PC-9 (cell line): ENCODE data around the gene LIPC. TPM values are rescaled to one million over a fixed set of nuclear protein-coding genes. Genes with fewer than 3 reads are reported as not detected.

Source experiments
- BruUV-seq: library from RNA; stranded (reverse); fragments of 400-500 nt; replicated peaks from 2 replicates; lab custom pipeline; 2021; lab: Mats Ljungman, UMichigan
- CTCF ChIA-PET: fragments of 300-600 bp; sonication (Branson Sonifier 250); formaldehyde crosslinking; loops from one replicate; lab custom pipeline; 2022; ENCODE audit warnings: antibody characterized with exemption; lab: Charles Lee
- POLR2A ChIA-PET: fragments of 300-600 bp; sonication (Branson Sonifier 250); formaldehyde crosslinking; loops from one replicate; lab custom pipeline; 2022; ENCODE audit warnings: antibody characterized with exemption; ENCODE audit not compliant: unreplicated experiment; lab: Charles Lee
- DNase-seq, 2 experiments: peaks; one replicate each; pipeline versions ENCODE4 v3.0.0 to v3.0.0-alpha.2; 2015 to 2022; ENCODE audit warnings: mixed read lengths in 1 of 2
- H2AFZ ChIP-seq: fragments of 200-600 bp; sonication (generic); 2 replicates; pipeline ENCODE4 v1.8.1; 2017; ENCODE audit warnings: antibody characterized with exemption
- H3F3A ChIP-seq: fragments of 200-600 bp; sonication (generic); 2 replicates; pipeline ENCODE4 v1.8.1; 2017; ENCODE audit warnings: antibody characterized with exemption, mild to moderate bottlenecking, low read depth; ENCODE audit not compliant: insufficient read depth
- H3K27ac ChIP-seq: fragments of 200-600 bp; sonication (generic); 2 replicates; pipeline ENCODE4 v1.6.1; 2016; ENCODE audit warnings: mixed run types
- H3K27me3 ChIP-seq: fragments of 200-600 bp; sonication (generic); 2 replicates; pipeline ENCODE4 v1.6.1; 2016; ENCODE audit warnings: low read depth, mixed run types; ENCODE audit not compliant: insufficient read depth
- H3K36me3 ChIP-seq: fragments of 200-600 bp; sonication (generic); 2 replicates; pipeline ENCODE4 v1.6.1; 2016; ENCODE audit warnings: low read depth, mixed run types
- H3K4me1 ChIP-seq: fragments of 200-600 bp; sonication (generic); replicated peaks from 2 replicates; pipeline ENCODE4 v1.6.1; 2016; ENCODE audit warnings: mixed run types; ENCODE audit not compliant: insufficient read depth
- H3K4me2 ChIP-seq: fragments of 200-600 bp; sonication (generic); 2 replicates; pipeline ENCODE4 v1.6.1; 2017; ENCODE audit warnings: mixed run types
- H3K4me3 ChIP-seq: fragments of 200-600 bp; sonication (generic); 2 replicates; pipeline ENCODE4 v1.6.1; 2016; ENCODE audit warnings: mixed run types
- H3K79me2 ChIP-seq: fragments of 200-600 bp; sonication (generic); 2 replicates; pipeline ENCODE4 v1.6.1; 2017; ENCODE audit warnings: low read depth, mixed run types
- H3K9me2 ChIP-seq: fragments of 200-600 bp; sonication (generic); 2 replicates; pipeline ENCODE4 v1.8.1; 2017; ENCODE audit warnings: mild to moderate bottlenecking; ENCODE audit not compliant: insufficient read depth
- H3K9me3 ChIP-seq: fragments of 200-600 bp; sonication (generic); 2 replicates; pipeline ENCODE4 v1.8.1; 2016; ENCODE audit warnings: low read depth; ENCODE audit not compliant: insufficient read depth
- H4K20me1 ChIP-seq: fragments of 200-600 bp; sonication (generic); 2 replicates; pipeline ENCODE4 v1.8.1; 2017; ENCODE audit not compliant: insufficient read depth
- EZH2 ChIP-seq: fragments of 200-600 bp; sonication (generic); IDR thresholded peaks from 2 replicates; pipeline ENCODE4 v1.8.0; 2017; ENCODE audit warnings: antibody characterized with exemption, low read depth
- intact Hi-C: fragments of 100-400 bp; cut with micrococcal nuclease; formaldehyde crosslinking; loops from one replicate; pipeline ENCODE4 v1.10.0; 2022; ENCODE audit not compliant: unreplicated experiment
- total RNA-seq: library from RNA; stranded (reverse); gene quantifications from 2 replicates; pipeline ENCODE4 v1.2.3, GENCODE V29; 2021
- TF ChIP-seq, protein P1 (sequence below): fragments of 200-600 bp; sonication (generic); conservative IDR thresholded peaks from 2 replicates; pipeline ENCODE4 v1.6.1; 2017; ENCODE audit warnings: mixed run types, antibody characterized with exemption, mild to moderate bottlenecking, moderate library complexity

The LIPC gene
- total RNA-seq, 1 experiment from 2014 or later: not detected

DNA sequence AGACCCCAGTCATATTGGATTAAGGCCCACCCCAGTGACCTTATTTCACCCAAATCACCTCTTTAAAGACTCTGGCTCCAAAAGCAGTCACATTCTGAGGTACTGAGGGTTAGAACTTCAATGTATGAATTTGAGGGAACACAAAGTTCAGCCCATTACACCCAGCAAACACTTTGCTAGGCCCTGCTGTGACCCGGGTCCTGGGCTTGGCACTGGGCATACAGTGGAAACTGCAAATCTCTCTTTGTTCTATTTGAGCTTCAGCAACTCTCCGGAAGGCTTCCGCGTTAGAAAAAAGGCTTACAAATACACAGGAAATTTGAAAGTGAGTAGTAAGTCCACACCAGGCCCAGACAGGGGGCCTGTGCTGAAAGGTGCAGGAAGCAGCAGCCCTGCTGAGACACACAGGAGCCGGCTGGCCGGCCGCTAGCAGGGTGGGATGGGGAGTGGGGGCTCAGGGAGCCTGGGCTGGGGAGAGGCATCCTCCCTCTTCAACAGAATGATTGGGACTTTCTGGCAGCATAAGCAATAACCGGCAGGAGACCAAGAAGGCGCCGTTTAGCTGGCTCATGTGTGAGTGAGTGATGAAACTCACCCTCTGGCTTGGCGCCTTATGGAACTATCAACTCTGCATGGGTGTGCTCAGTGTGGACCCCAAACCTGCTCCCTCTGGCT is 13.0 kb downstream of the LIPC start:
- Histone ChIP-seq H3K9me3 (no peaks in the 10 kb centered on the region), H3K9me2 (no peaks in the 10 kb centered on the region), H4K20me1 (no peaks in the 10 kb centered on the region), H3K4me2 (no peak overlapping the region), H3K36me3 (no peaks in the 10 kb centered on the region), H3K27ac (no peak overlapping the region), H2AFZ (no peak overlapping the region), H3F3A (peaks cover 32% of the 10 kb centered on the region), H3K4me3 (no peak overlapping the region), H3K4me1 (peaks cover 44% of the 10 kb centered on the region), H3K27me3 (no peaks in the 10 kb centered on the region), H3K79me2 (no peaks in the 10 kb centered on the region)
- intact Hi-C loops: no loop called here
- BruUV-seq: no TSS peak
- TF ChIP-seq, protein P1, sequence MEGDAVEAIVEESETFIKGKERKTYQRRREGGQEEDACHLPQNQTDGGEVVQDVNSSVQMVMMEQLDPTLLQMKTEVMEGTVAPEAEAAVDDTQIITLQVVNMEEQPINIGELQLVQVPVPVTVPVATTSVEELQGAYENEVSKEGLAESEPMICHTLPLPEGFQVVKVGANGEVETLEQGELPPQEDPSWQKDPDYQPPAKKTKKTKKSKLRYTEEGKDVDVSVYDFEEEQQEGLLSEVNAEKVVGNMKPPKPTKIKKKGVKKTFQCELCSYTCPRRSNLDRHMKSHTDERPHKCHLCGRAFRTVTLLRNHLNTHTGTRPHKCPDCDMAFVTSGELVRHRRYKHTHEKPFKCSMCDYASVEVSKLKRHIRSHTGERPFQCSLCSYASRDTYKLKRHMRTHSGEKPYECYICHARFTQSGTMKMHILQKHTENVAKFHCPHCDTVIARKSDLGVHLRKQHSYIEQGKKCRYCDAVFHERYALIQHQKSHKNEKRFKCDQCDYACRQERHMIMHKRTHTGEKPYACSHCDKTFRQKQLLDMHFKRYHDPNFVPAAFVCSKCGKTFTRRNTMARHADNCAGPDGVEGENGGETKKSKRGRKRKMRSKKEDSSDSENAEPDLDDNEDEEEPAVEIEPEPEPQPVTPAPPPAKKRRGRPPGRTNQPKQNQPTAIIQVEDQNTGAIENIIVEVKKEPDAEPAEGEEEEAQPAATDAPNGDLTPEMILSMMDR: no peak
- TF ChIP-seq EZH2: no peak
- POLR2A ChIA-PET: no interaction called here
- no peak for DNase-seq
- CTCF ChIA-PET: no interaction called here

DNA sequence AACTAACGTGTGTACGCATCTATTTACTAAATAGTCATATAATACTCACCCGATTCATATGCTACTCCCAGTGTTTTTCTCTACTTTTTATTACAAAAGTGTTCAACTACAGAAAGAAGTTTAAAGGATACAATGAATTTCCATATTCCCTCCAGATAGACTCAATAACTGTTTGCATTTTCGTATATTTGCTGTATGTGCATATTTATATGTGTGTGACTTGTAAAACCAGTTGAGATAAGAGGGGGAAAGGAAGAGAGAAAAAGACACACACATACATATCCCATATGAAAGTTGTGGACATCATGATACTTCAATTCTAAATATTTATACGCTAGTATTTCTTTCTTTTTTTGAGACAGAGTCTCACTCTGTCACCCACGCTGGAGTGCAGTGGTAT is 14.1 kb downstream of the LIPC start:
- no TSS peak for BruUV-seq
- Histone ChIP-seq H3K4me1 (peaks cover 34% of the 10 kb centered on the region), H3K9me2 (no peaks in the 10 kb centered on the region), H2AFZ (no peak overlapping the region), H3K4me2 (no peak overlapping the region), H3K27me3 (no peaks in the 10 kb centered on the region), H3F3A (peaks cover 23% of the 10 kb centered on the region), H3K79me2 (no peaks in the 10 kb centered on the region), H3K27ac (no peak overlapping the region), H3K9me3 (no peaks in the 10 kb centered on the region), H3K36me3 (no peaks in the 10 kb centered on the region), H3K4me3 (no peak overlapping the region), H4K20me1 (no peaks in the 10 kb centered on the region)
- intact Hi-C loops: no loop called here
- no peak for TF ChIP-seq EZH2
- TF ChIP-seq, protein P1: no peak
- no peak for DNase-seq
- CTCF ChIA-PET: no interaction called here
- POLR2A ChIA-PET: no interaction called here

DNA sequence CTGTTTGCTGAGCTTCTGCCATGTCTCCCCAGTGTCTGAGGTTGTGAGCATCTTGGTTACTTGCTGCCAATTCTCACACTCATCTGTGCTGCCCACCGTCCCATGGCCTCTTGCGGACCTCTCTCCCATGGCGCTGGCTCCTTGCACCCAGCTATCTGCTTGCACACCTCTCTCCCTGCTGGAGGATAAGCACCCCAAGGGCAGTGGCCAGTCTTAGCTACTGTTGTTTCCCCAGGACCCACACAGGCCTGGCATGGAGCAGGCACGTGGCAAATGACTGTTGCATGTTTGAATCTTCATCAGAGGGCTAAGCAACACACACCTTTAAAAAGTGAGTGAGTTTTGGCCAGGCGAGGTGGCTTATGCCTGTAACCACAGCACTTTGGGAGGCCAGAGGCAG is 14.7 kb downstream of the LIPC start:
- H3K79me2 ChIP-seq: no peaks in the 10 kb centered on the region
- no peaks in the 10 kb centered on the region for H4K20me1 ChIP-seq
- no peaks in the 10 kb centered on the region for H3K9me2 ChIP-seq
- BruUV-seq: no TSS peak
- no peaks in the 10 kb centered on the region for H3K9me3 ChIP-seq
- TF ChIP-seq EZH2: no peak
- TF ChIP-seq, protein P1: no peak
- CTCF ChIA-PET: no interaction called here
- H3K27me3 ChIP-seq: no peaks in the 10 kb centered on the region
- H3K4me3 ChIP-seq: no peak overlapping the region
- H3K4me1 ChIP-seq: peaks cover 28% of the 10 kb centered on the region
- POLR2A ChIA-PET: no interaction called here
- H3K27ac ChIP-seq: no peak overlapping the region
- intact Hi-C loops: no loop called here
- H3K36me3 ChIP-seq: no peaks in the 10 kb centered on the region
- no peak overlapping the region for H3K4me2 ChIP-seq
- no peak for DNase-seq
- H3F3A ChIP-seq: peaks cover 18% of the 10 kb centered on the region
- H2AFZ ChIP-seq: no peak overlapping the region
